Gastroesophageal sphincter (tissue), 3 donors: ENCODE measurements around the gene BTBD19.

Experiments
- EP300 ChIP-seq: sonication (generic); formaldehyde crosslinking; IDR thresholded peaks from one replicate; pipeline ENCODE4 v1.6.1; 2017; ENCODE audit warnings: antibody characterized with exemption, mild to moderate bottlenecking
- TF ChIP-seq, protein P1 (sequence below), 4 experiments: fragments of 200-600 bp in 2 of 4; fragments of 450-650 bp in 2 of 4; sonication (generic) in 1 of 4; IDR thresholded peaks; one replicate each; pipeline ENCODE4 v1.5.1; 2017 to 2019; ENCODE audit warnings: antibody characterized with exemption in 4 of 4, mild to moderate bottlenecking in 2 of 4, moderate library complexity in 2 of 4

DNA sequence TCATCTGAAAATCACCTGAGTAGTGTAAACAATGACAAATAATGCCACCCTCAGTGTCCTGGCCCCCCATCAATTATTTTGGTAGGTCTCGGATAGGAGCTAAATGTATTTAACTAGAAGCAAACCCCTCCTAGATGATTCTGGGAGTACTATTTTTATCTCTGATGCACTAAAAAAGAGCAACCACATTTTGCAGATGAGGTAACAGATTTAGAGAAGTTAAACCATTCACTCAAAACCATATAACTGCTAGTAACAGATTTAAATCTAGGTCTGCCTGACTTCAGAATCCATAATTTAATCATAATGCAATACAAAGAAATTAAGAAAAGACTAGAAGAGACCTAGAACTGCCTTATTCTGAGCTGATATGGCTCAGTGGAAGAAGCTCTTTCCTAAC, 52.0 kb downstream of the BTBD19 start:
- TF ChIP-seq, protein P1, sequence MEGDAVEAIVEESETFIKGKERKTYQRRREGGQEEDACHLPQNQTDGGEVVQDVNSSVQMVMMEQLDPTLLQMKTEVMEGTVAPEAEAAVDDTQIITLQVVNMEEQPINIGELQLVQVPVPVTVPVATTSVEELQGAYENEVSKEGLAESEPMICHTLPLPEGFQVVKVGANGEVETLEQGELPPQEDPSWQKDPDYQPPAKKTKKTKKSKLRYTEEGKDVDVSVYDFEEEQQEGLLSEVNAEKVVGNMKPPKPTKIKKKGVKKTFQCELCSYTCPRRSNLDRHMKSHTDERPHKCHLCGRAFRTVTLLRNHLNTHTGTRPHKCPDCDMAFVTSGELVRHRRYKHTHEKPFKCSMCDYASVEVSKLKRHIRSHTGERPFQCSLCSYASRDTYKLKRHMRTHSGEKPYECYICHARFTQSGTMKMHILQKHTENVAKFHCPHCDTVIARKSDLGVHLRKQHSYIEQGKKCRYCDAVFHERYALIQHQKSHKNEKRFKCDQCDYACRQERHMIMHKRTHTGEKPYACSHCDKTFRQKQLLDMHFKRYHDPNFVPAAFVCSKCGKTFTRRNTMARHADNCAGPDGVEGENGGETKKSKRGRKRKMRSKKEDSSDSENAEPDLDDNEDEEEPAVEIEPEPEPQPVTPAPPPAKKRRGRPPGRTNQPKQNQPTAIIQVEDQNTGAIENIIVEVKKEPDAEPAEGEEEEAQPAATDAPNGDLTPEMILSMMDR (IDR thresholded peaks at IDR 0.05): no peak
- TF ChIP-seq EP300: no peak
